Keratinocyte (primary cell): ENCODE measurements around the gene MAEA. TPM values are rescaled to one million over a fixed set of nuclear protein-coding genes. Genes with fewer than 3 reads are reported as not detected.

Source experiments
- DNase-seq: peaks from one replicate; pipeline ENCODE4 v3.0.0-alpha.2; 2011; ENCODE audit warnings: low read depth, missing footprints, low spot score
- FAIRE-seq: peaks from 2 replicates; lab custom pipeline; 2011; peaks lifted over from hg19 to GRCh38; lab: Jason Lieb, UNC
- H2AFZ ChIP-seq: 2 replicates; pipeline ENCODE4 v1.6.0; 2012; ENCODE audit warnings: low read length, control low read depth, inconsistent platforms; ENCODE audit not compliant: control insufficient read depth
- H3K27ac ChIP-seq: 2 replicates; pipeline ENCODE4 v1.5.1; 2011; ENCODE audit warnings: low read length; ENCODE audit not compliant: control insufficient read depth, insufficient read depth
- H3K27me3 ChIP-seq: 3 replicates; pipeline ENCODE4 v1.6.0; 2011; ENCODE audit warnings: low read length; ENCODE audit not compliant: control insufficient read depth, insufficient read depth; ENCODE audit errors: extremely low read depth
- H3K36me3 ChIP-seq, 2 experiments: 2 replicates in 1 of 2; 3 replicates in 1 of 2; pipeline ENCODE4 v1.5.1; 2011; ENCODE audit warnings: low read length in 2 of 2, mild to moderate bottlenecking in 1 of 2; ENCODE audit not compliant: control insufficient read depth in 2 of 2, insufficient read depth in 2 of 2; ENCODE audit errors: extremely low read depth in 1 of 2
- H3K4me1 ChIP-seq: 3 replicates; pipeline ENCODE4 v1.5.1; 2011; ENCODE audit warnings: low read length; ENCODE audit not compliant: control insufficient read depth, insufficient read depth; ENCODE audit errors: extremely low read depth
- H3K4me2 ChIP-seq: 3 replicates; pipeline ENCODE4 v1.6.0; 2011; ENCODE audit warnings: low read depth, low read length; ENCODE audit not compliant: control insufficient read depth, insufficient read depth; ENCODE audit errors: extremely low read depth
- H3K4me3 ChIP-seq, 3 experiments: fragments of 200-600 bp in 1 of 3; sonication (generic) in 1 of 3; 2 replicates in 2 of 3; 3 replicates in 1 of 3; pipeline ENCODE4 v1.5.1; 2011 to 2016; ENCODE audit warnings: low read length in 3 of 3, mild to moderate bottlenecking in 3 of 3, control low read depth in 2 of 3, inconsistent platforms in 1 of 3, low read depth in 1 of 3, mixed read lengths in 1 of 3, mixed run types in 1 of 3, moderate library complexity in 1 of 3; ENCODE audit not compliant: control insufficient read depth in 2 of 3, insufficient read depth in 2 of 3; ENCODE audit errors: extremely low read depth in 1 of 3
- H3K79me2 ChIP-seq: 2 replicates; pipeline ENCODE4 v1.6.0; 2012; ENCODE audit warnings: low read length; ENCODE audit not compliant: control insufficient read depth, insufficient read depth
- H3K9ac ChIP-seq: 3 replicates; pipeline ENCODE4 v1.6.0; 2011; ENCODE audit warnings: low read length; ENCODE audit not compliant: control insufficient read depth, insufficient read depth; ENCODE audit errors: extremely low read depth
- H3K9me1 ChIP-seq: 3 replicates; pipeline ENCODE4 v1.6.0; 2011; ENCODE audit warnings: low read length; ENCODE audit not compliant: control insufficient read depth, insufficient read depth; ENCODE audit errors: extremely low read depth
- H3K9me3 ChIP-seq: 2 replicates; pipeline ENCODE4 v1.5.1; 2012; ENCODE audit warnings: low read depth, low read length; ENCODE audit not compliant: control insufficient read depth
- H4K20me1 ChIP-seq: 3 replicates; pipeline ENCODE4 v1.6.0; 2011; ENCODE audit warnings: low read length; ENCODE audit not compliant: control insufficient read depth, insufficient read depth; ENCODE audit errors: extremely low read depth
- EZH2 ChIP-seq: IDR thresholded peaks from one replicate; pipeline ENCODE4 v1.6.1; 2012; ENCODE audit warnings: inconsistent platforms, mild to moderate bottlenecking, low read length, moderate library complexity
- dilution Hi-C: fragments of 300-500 bp; cut with MboI; formaldehyde crosslinking; loops from one replicate; pipeline ENCODE4 v1.7.0; 2020; ENCODE audit warnings: low sequenced_read_pairs; ENCODE audit not compliant: extremely low pct_ligation_motif_present
- polyA plus RNA-seq, 5 experiments: library from polyadenylated mRNA; depleted of rRNA in 3 of 5; stranded (reverse) in 3 of 5; stranded (forward) in 1 of 5; unstranded in 1 of 5; fragments of >200 nt; gene quantifications; 1 replicate in 1 of 5; 2 replicates in 3 of 5; 3 replicates in 1 of 5; pipeline versions ENCODE4 v1.2.1 to v1.2.3, GENCODE V29; 2011 to 2012; ENCODE audit warnings: missing spikeins in 2 of 5, low read depth in 1 of 5, low replicate concordance in 1 of 5
- TF ChIP-seq, protein P1 (sequence below), 3 experiments: IDR thresholded peaks in 1 of 3; conservative IDR thresholded peaks in 1 of 3; optimal IDR thresholded peaks in 1 of 3; 2 replicates in 2 of 3; 3 replicates in 1 of 3; pipeline versions ENCODE3 to v1.5.1; 2011; ENCODE audit warnings: low read length in 3 of 3, mild to moderate bottlenecking in 3 of 3, moderate library complexity in 2 of 3, control low read depth in 1 of 3, inconsistent platforms in 1 of 3; ENCODE audit not compliant: insufficient read depth in 2 of 3; ENCODE audit errors: extremely low read depth in 1 of 3

The MAEA gene
- polyA plus RNA-seq, 1 donor (not counting 4 experiments of a cell fraction or from before 2014, with no cell fraction given) = 89.7 TPM

DNA sequence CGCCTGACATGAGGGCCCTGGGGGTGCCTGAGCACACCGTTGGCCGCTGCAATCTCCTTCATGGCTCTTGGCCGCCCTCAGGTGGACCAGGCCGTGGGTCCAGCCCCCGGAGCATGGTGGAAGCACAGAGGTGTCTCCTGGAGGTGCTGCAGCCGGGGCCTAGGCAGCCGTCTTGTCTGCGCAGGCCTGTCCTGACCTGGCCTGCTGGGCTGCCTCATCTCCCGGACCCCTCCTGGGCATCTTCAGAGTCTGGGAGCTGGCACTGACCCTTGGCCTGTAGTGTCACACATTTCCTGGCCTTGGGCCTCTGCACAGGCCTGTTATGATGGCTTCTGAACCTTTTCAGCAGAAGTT is 78.2 kb downstream of the MAEA start:
- no peak overlapping the region for H3K9ac ChIP-seq
- H3K9me1 ChIP-seq = no peaks in the 10 kb centered on the region
- H3K36me3 ChIP-seq = peaks cover 8 to 13% of the 10 kb centered on the region in 2 experiments
- no peak overlapping the region for H3K4me2 ChIP-seq
- H4K20me1 ChIP-seq = no peaks in the 10 kb centered on the region
- H3K9me3 ChIP-seq = no peaks in the 10 kb centered on the region
- H3K27ac ChIP-seq = no peak overlapping the region
- H3K4me1 ChIP-seq = peaks cover 7% of the 10 kb centered on the region
- H3K4me3 ChIP-seq = no peak overlapping the region
- no peaks in the 10 kb centered on the region for H3K79me2 ChIP-seq
- DNase-seq (no peak), FAIRE-seq (no peak)
- H3K27me3 ChIP-seq = no peaks in the 10 kb centered on the region
- TF ChIP-seq EZH2 = no peak
- TF ChIP-seq, protein P1, sequence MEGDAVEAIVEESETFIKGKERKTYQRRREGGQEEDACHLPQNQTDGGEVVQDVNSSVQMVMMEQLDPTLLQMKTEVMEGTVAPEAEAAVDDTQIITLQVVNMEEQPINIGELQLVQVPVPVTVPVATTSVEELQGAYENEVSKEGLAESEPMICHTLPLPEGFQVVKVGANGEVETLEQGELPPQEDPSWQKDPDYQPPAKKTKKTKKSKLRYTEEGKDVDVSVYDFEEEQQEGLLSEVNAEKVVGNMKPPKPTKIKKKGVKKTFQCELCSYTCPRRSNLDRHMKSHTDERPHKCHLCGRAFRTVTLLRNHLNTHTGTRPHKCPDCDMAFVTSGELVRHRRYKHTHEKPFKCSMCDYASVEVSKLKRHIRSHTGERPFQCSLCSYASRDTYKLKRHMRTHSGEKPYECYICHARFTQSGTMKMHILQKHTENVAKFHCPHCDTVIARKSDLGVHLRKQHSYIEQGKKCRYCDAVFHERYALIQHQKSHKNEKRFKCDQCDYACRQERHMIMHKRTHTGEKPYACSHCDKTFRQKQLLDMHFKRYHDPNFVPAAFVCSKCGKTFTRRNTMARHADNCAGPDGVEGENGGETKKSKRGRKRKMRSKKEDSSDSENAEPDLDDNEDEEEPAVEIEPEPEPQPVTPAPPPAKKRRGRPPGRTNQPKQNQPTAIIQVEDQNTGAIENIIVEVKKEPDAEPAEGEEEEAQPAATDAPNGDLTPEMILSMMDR (optimal IDR thresholded peaks at IDR 0.05 in 1 of 3, IDR thresholded peaks at IDR 0.05 in 1 of 3, conservative IDR thresholded peaks at IDR 0.05 in 1 of 3; ENCODE audit: extremely low read depth in 1 of 3, insufficient read depth in 2 of 3, low read length in 3 of 3) = no peak
- H2AFZ ChIP-seq = no peak overlapping the region
- dilution Hi-C loops = no loop called here

DNA sequence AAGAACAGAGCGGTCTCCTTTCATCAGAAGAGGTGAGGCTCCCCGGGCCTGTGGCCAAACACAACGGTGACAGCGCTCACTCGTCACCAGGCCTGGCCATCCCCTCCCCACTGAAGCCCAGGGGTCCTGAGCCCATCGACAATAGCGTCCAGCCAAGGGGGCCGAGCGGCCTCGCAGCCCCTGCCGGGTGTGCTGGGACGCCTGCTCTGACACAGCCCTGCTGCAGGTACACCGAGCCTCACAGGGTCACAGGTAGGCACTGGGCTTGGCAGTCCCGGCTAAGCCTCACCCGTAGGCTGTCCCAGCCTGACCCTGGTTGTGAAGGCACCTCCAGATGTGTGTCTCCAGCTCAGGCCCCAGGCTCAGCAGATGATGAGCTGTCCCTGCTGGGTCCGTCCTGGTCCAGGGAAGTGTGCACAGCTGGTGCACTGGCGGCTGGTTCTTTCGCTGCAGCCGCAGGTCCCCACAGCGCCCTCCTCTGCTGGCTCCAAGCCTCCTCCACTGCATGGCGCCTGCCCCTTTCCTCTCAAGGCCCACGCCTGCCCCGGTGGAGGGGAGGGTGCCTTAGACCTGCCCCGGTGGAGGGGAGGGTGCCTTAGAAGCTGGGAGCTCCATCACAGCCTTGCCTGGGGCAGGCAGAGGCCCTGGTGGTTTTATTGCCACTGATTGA is 78.9 kb downstream of the MAEA start:
- no peaks in the 10 kb centered on the region for H3K79me2 ChIP-seq
- DNase-seq (no peak), FAIRE-seq (no peak)
- dilution Hi-C loops = no loop called here
- no peak overlapping the region for H3K4me2 ChIP-seq
- H3K9me3 ChIP-seq = no peaks in the 10 kb centered on the region
- H2AFZ ChIP-seq = no peak overlapping the region
- no peak overlapping the region for H3K27ac ChIP-seq
- TF ChIP-seq, protein P1 (optimal IDR thresholded peaks at IDR 0.05 in 1 of 3, IDR thresholded peaks at IDR 0.05 in 1 of 3, conservative IDR thresholded peaks at IDR 0.05 in 1 of 3; ENCODE audit: extremely low read depth in 1 of 3, insufficient read depth in 2 of 3, low read length in 3 of 3) = no peak
- no peak for TF ChIP-seq EZH2
- no peaks in the 10 kb centered on the region for H3K9me1 ChIP-seq
- H4K20me1 ChIP-seq = no peaks in the 10 kb centered on the region
- no peak overlapping the region for H3K4me3 ChIP-seq
- peaks cover 10 to 13% of the 10 kb centered on the region in 2 experiments for H3K36me3 ChIP-seq
- no peak overlapping the region for H3K9ac ChIP-seq
- no peaks in the 10 kb centered on the region for H3K27me3 ChIP-seq
- peaks cover 7% of the 10 kb centered on the region for H3K4me1 ChIP-seq
